ENCODE measurements around the gene C1QTNF1.
A peak's percentile ranks its signal among the peaks of the same experiment; 100 is the strongest.

C1QTNF1 gene

GRCh38 chr17:79082311-79083190 lies 58.6 kb downstream of the C1QTNF1 start:
- DNase-seq, result peak; percentile 64

- DNase-seq, result no peak
Measured at GRCh38 chr17:79083191-79083971, 59.4 kb downstream of the C1QTNF1 start.

GRCh38 chr17:79084291-79085153 lies 60.6 kb downstream of the C1QTNF1 start:
- no peak for DNase-seq

GRCh38 chr17:79085154-79085920 lies 61.4 kb downstream of the C1QTNF1 start:
- no peak for DNase-seq

GRCh38 chr17:79085921-79086551 lies 62.1 kb downstream of the C1QTNF1 start:
- no peak for DNase-seq

GRCh38 chr17:79086609-79087427 lies 62.8 kb downstream of the C1QTNF1 start:
- DNase-seq, result no peak

GRCh38 chr17:79087428-79088143 lies 63.6 kb downstream of the C1QTNF1 start:
- peak; percentile 84 for DNase-seq

GRCh38 chr17:79088247-79088996 lies 64.5 kb downstream of the C1QTNF1 start:
- DNase-seq, result no peak

- no peak for DNase-seq
Measured at GRCh38 chr17:79088997-79089328, 65.0 kb downstream of the C1QTNF1 start.

- no peak for DNase-seq
Measured at GRCh38 chr17:79089720-79090442, 65.9 kb downstream of the C1QTNF1 start.

GRCh38 chr17:79090443-79091225 lies 66.7 kb downstream of the C1QTNF1 start:
- DNase-seq, result no peak

- DNase-seq, result no peak
Measured at GRCh38 chr17:79091226-79091670, 67.3 kb downstream of the C1QTNF1 start.

- no peak for DNase-seq
Measured at GRCh38 chr17:79092567-79092966, 68.6 kb downstream of the C1QTNF1 start.

- no peak for DNase-seq
Measured at GRCh38 chr17:79093270-79093669, 69.3 kb downstream of the C1QTNF1 start.

GRCh38 chr17:79094261-79094660 lies 70.3 kb downstream of the C1QTNF1 start:
- DNase-seq, result no peak

GRCh38 chr17:79095345-79096055 lies 71.5 kb downstream of the C1QTNF1 start:
- no peak for DNase-seq

GRCh38 chr17:79096477-79096876 lies 72.5 kb downstream of the C1QTNF1 start:
- DNase-seq, result no peak

Measured in activated CD4-positive, alpha-beta T cell treated with anti-CD3 and anti-CD28 coated beads, Interleukin-2, Interleukin-6, amounts not matched to agents 100 ng/mL and 50 ng/mL, durations not matched to agents 16 hours and 8 hours (primary cell).